HFFc6 (cell line): Measurements from ENCODE around the gene OXER1. TPM values are rescaled to one million over a fixed set of nuclear protein-coding genes. Genes with fewer than 3 reads are reported as not detected.
"Not testable (repeated sequence)": the region's sequence is repeated elsewhere in the genome, so short reads cannot be mapped to it uniquely, and the experiment has no call there.

ENCODE experiments used
- DNase-seq: peaks from one replicate; pipeline ENCODE4 v3.0.0-alpha.2; 2018
- H3K27ac Mint-ChIP-seq: 2 replicates; pipeline ENCODE4 v1.8.0; 2020; ENCODE audit warnings: mild to moderate bottlenecking, mixed read lengths
- H3K27me3 Mint-ChIP-seq: 2 replicates; pipeline ENCODE4 v1.8.0; 2021; ENCODE audit warnings: mild to moderate bottlenecking, moderate library complexity, mixed read lengths; ENCODE audit not compliant: insufficient read depth
- H3K36me3 Mint-ChIP-seq: 2 replicates; pipeline ENCODE4 v1.8.0; 2021; ENCODE audit warnings: low read depth, mixed read lengths
- H3K4me1 Mint-ChIP-seq: 2 replicates; pipeline ENCODE4 v1.8.0; 2020; ENCODE audit warnings: low read depth, mixed read lengths
- H3K4me3 Mint-ChIP-seq: 2 replicates; pipeline ENCODE4 v1.8.0; 2020; ENCODE audit warnings: mild to moderate bottlenecking, moderate library complexity, mixed read lengths
- H3K9me3 Mint-ChIP-seq: 2 replicates; pipeline ENCODE4 v1.8.0; 2020; ENCODE audit warnings: mild to moderate bottlenecking, mixed read lengths
- CTCF ChIP-seq: fragments of 200-600 bp; sonication (generic); IDR thresholded peaks from 2 replicates; pipeline ENCODE4 v1.5.0; 2021; ENCODE audit warnings: antibody characterized with exemption, mild to moderate bottlenecking
- total RNA-seq, 6 experiments: library from RNA; stranded (reverse); fragmentation: NEBNext Ultra II Directional; extraction: Animal tissue kit (Norgen Biotek cat#: 25700); gene quantifications; 2 replicates in 1 of 6; 3 replicates in 5 of 6; pipeline ENCODE4 v1.2.3, GENCODE V29; 2021

OXER1 gene
- total RNA-seq, 6 experiments from 2014 or later = not detected

- Mint-ChIP-seq H3K36me3 (no peaks in the 10 kb centered on the region), H3K4me1 (peaks cover 34% of the 10 kb centered on the region), H3K27ac (peak overlapping the region; percentile 6; the same call in 1 of the 2 replicates), H3K27me3 (no peaks in the 10 kb centered on the region; the same call in 1 of the 2 replicates), H3K9me3 (no peaks in the 10 kb centered on the region), H3K4me3 (no peak overlapping the region)
- no peak for TF ChIP-seq CTCF
- no peak for DNase-seq
Measured at GRCh38 chr2:42743659-42743990, 20.3 kb downstream of the OXER1 start.

GRCh38 chr2:42742740-42743658 lies 20.9 kb downstream of the OXER1 start:
- no peak for DNase-seq
- no peaks in the 10 kb centered on the region for H3K9me3 Mint-ChIP-seq
- H3K27ac Mint-ChIP-seq = peak overlapping the region; percentile 6; the same call in 1 of the 2 replicates
- 0 out of 2 replicates have a peak, but pooled peaks have one; percentile 13 for TF ChIP-seq CTCF
- H3K4me3 Mint-ChIP-seq = no peak overlapping the region
- H3K4me1 Mint-ChIP-seq = peaks cover 34% of the 10 kb centered on the region
- H3K36me3 Mint-ChIP-seq = no peaks in the 10 kb centered on the region
- no peaks in the 10 kb centered on the region; the same call in 1 of the 2 replicates for H3K27me3 Mint-ChIP-seq

GRCh38 chr2:42741140-42741539 lies 22.8 kb downstream of the OXER1 start:
- H3K27ac Mint-ChIP-seq = no peak overlapping the region
- H3K4me1 Mint-ChIP-seq = peaks cover 28% of the 10 kb centered on the region
- TF ChIP-seq CTCF = no peak
- no peaks in the 10 kb centered on the region for H3K36me3 Mint-ChIP-seq
- H3K4me3 Mint-ChIP-seq = no peak overlapping the region
- no peaks in the 10 kb centered on the region for H3K9me3 Mint-ChIP-seq
- H3K27me3 Mint-ChIP-seq = no peaks in the 10 kb centered on the region; the same call in 1 of the 2 replicates
- DNase-seq = no peak

GRCh38 chr2:42736598-42737322 lies 27.2 kb downstream of the OXER1 start:
- Mint-ChIP-seq H3K4me1 (no peaks in the 10 kb centered on the region), H3K36me3 (peaks cover 15% of the 10 kb centered on the region), H3K4me3 (no peak overlapping the region), H3K9me3 (no peaks in the 10 kb centered on the region), H3K27me3 (peaks cover 3% of the 10 kb centered on the region), H3K27ac (no peak overlapping the region)
- no peak for TF ChIP-seq CTCF
- DNase-seq = no peak

- Mint-ChIP-seq H3K27ac (no peak overlapping the region), H3K9me3 (peaks cover 11% of the 10 kb centered on the region), H3K36me3 (peaks cover 21% of the 10 kb centered on the region)
Measured at GRCh38 chr2:42733852-42734251, 30.1 kb downstream of the OXER1 start.

GRCh38 chr2:42731316-42731715 lies 32.6 kb downstream of the OXER1 start:
- Mint-ChIP-seq H3K36me3 (peaks cover 21% of the 10 kb centered on the region), H3K9me3 (peaks cover 11% of the 10 kb centered on the region)
- DNase-seq, H3K27me3 Mint-ChIP-seq, H3K4me1 Mint-ChIP-seq, H3K4me3 Mint-ChIP-seq, H3K27ac Mint-ChIP-seq: not testable (repeated sequence)

More at GRCh38 chr2:42733852-42734251, 30.1 kb downstream of the OXER1 start:
- Mint-ChIP-seq H3K4me1 (no peaks in the 10 kb centered on the region), H3K27me3 (peaks cover 3% of the 10 kb centered on the region), H3K4me3 (no peak overlapping the region)
- DNase-seq = no peak
- TF ChIP-seq CTCF = no peak
